ENCODE measurements around the gene MCF2L2. TPM values are rescaled to one million over a fixed set of nuclear protein-coding genes. Genes with fewer than 3 reads are reported as not detected.

The MCF2L2 gene
- total and polyA plus RNA-seq, 2 of the 13 experiments (the other 11 are each of a cell fraction or from before 2014, with no cell fraction given), result not detected

GRCh38 chr3:183447206-183448001 is 19.0 kb upstream of the MCF2L2 start (continued):
- peak; percentile 82; the same call in 1 of the 2 replicates for TF ChIP-seq ZBTB26 (CRISPR knock-in tag; IDR thresholded peaks at IDR 0.05; ENCODE audit: borderline replicate concordance)
- no peak; the same call in 1 of the 2 replicates for TF ChIP-seq MEIS1 (CRISPR knock-in tag; IDR thresholded peaks at IDR 0.05; ENCODE audit: borderline replicate concordance)
- no peak for TF ChIP-seq SATB2 (CRISPR knock-in tag; IDR thresholded peaks at IDR 0.05)
- TF ChIP-seq, protein P1, sequence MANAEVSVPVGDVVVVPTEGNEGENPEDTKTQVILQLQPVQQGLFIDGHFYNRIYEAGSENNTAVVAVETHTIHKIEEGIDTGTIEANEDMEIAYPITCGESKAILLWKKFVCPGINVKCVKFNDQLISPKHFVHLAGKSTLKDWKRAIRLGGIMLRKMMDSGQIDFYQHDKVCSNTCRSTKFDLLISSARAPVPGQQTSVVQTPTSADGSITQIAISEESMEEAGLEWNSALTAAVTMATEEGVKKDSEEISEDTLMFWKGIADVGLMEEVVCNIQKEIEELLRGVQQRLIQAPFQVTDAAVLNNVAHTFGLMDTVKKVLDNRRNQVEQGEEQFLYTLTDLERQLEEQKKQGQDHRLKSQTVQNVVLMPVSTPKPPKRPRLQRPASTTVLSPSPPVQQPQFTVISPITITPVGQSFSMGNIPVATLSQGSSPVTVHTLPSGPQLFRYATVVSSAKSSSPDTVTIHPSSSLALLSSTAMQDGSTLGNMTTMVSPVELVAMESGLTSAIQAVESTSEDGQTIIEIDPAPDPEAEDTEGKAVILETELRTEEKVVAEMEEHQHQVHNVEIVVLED (CRISPR knock-in tag; IDR thresholded peaks at IDR 0.05; ENCODE audit: borderline replicate concordance), result peak; percentile 66
- TF ChIP-seq EEA1 (CRISPR knock-in tag; IDR thresholded peaks at IDR 0.05; ENCODE audit: borderline replicate concordance), result no peak
- peak; percentile 53; the same call in 1 of the 2 replicates for TF ChIP-seq ELF1 (CRISPR knock-in tag; IDR thresholded peaks at IDR 0.05)
- TF ChIP-seq SMAD1 (CRISPR knock-in tag; IDR thresholded peaks at IDR 0.05; ENCODE audit: borderline replicate concordance, low read depth), result peak; percentile 57; the same call in 1 of the 2 replicates
- no peak for TF ChIP-seq CAMTA2 (CRISPR knock-in tag; IDR thresholded peaks at IDR 0.05; ENCODE audit: borderline replicate concordance)
- peak; percentile 66 for TF ChIP-seq ETV5 (CRISPR knock-in tag; IDR thresholded peaks at IDR 0.05; ENCODE audit: borderline replicate concordance)
- TF ChIP-seq SRY (CRISPR knock-in tag; IDR thresholded peaks at IDR 0.05), result peak; percentile 56; the same call in 1 of the 2 replicates
- TF ChIP-seq, protein P2, sequence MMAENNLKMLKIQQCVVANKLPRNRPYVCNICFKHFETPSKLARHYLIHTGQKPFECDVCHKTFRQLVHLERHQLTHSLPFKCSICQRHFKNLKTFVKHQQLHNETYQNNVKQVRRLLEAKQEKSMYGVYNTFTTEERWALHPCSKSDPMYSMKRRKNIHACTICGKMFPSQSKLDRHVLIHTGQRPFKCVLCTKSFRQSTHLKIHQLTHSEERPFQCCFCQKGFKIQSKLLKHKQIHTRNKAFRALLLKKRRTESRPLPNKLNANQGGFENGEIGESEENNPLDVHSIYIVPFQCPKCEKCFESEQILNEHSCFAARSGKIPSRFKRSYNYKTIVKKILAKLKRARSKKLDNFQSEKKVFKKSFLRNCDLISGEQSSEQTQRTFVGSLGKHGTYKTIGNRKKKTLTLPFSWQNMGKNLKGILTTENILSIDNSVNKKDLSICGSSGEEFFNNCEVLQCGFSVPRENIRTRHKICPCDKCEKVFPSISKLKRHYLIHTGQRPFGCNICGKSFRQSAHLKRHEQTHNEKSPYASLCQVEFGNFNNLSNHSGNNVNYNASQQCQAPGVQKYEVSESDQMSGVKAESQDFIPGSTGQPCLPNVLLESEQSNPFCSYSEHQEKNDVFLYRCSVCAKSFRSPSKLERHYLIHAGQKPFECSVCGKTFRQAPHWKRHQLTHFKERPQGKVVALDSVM (CRISPR knock-in tag; IDR thresholded peaks at IDR 0.05), result peak; percentile 64
- TF ChIP-seq ATF5 (CRISPR knock-in tag; IDR thresholded peaks at IDR 0.05; ENCODE audit: low read depth), result no peak
- TF ChIP-seq ZNF674 (CRISPR knock-in tag; IDR thresholded peaks at IDR 0.05; ENCODE audit: low read depth), result 0 out of 2 replicates have a peak, but pooled peaks have one; percentile 22
- TF ChIP-seq ZNF335 (CRISPR knock-in tag; IDR thresholded peaks at IDR 0.05), result peak; percentile 73; the same call in 1 of the 2 replicates
- TF ChIP-seq CREM (IDR thresholded peaks at IDR 0.05), result peak; percentile 64
- no peak for TF ChIP-seq CREM (CRISPR knock-in tag; IDR thresholded peaks at IDR 0.05)
- 0 out of 2 replicates have a peak, but pooled peaks have one; percentile 36 for TF ChIP-seq SP140L (CRISPR knock-in tag; IDR thresholded peaks at IDR 0.05; ENCODE audit: borderline replicate concordance)
- TF ChIP-seq ZFP82 (CRISPR knock-in tag; IDR thresholded peaks at IDR 0.05; ENCODE audit: borderline replicate concordance), result peak; percentile 71; the same call in 1 of the 2 replicates
- TF ChIP-seq TFE3 (CRISPR knock-in tag; IDR thresholded peaks at IDR 0.05), result peak; percentile 43; the same call in 1 of the 2 replicates
- peak; percentile 49; the same call in 1 of the 2 replicates for TF ChIP-seq PHF21A (CRISPR knock-in tag; IDR thresholded peaks at IDR 0.05)
- no peak for TF ChIP-seq PAF1 (CRISPR knock-in tag; IDR thresholded peaks at IDR 0.05)
- TF ChIP-seq ZNF746 (CRISPR knock-in tag; IDR thresholded peaks at IDR 0.05), result no peak

Measured in HepG2 (cell line).